ENCODE data around the gene OR2A5.
"Not testable (repeated sequence)": the region's sequence is repeated elsewhere in the genome, so short reads cannot be mapped to it uniquely, and the experiment has no call there.

Gene OR2A5

GRCh38 chr7:144036302-144036885, 12.4 kb upstream of the OR2A5 start:
- DNase-seq: no peak

- no peak for DNase-seq
Measured at GRCh38 chr7:144037414-144038035, 11.2 kb upstream of the OR2A5 start.

- DNase-seq: no peak
Measured at GRCh38 chr7:144038887-144039286, 9.9 kb upstream of the OR2A5 start.

GRCh38 chr7:144049491-144049890, 743 bp downstream of the OR2A5 start:
- DNase-seq: no peak

- DNase-seq: no peak
Measured at GRCh38 chr7:144050093-144050492, 1.3 kb downstream of the OR2A5 start.

GRCh38 chr7:144050884-144051283, 2.1 kb downstream of the OR2A5 start:
- not testable (repeated sequence) for DNase-seq

GRCh38 chr7:144057954-144058353, 9.2 kb downstream of the OR2A5 start:
- DNase-seq: no peak

- DNase-seq: no peak
Measured at GRCh38 chr7:144063710-144064109, 15.0 kb downstream of the OR2A5 start.

- DNase-seq: no peak
Measured at GRCh38 chr7:144069511-144069910, 20.8 kb downstream of the OR2A5 start, which contains the start of gene OR2A25. OR2A25 (plus strand) TSS chr7:144069811; CDS start chr7:144074220, 4,409 bp downstream.

GRCh38 chr7:144069953-144070352, 21.2 kb downstream of the OR2A5 start:
- DNase-seq: no peak

GRCh38 chr7:144074374-144074773, 25.6 kb downstream of the OR2A5 start:
- DNase-seq: no peak

GRCh38 chr7:144085978-144086377, 37.2 kb downstream of the OR2A5 start, which contains the start of gene OR2A12:
OR2A12 (plus strand) TSS chr7:144086278; CDS start chr7:144095108, 8,830 bp downstream.
- no peak for DNase-seq

GRCh38 chr7:144086730-144087129, 38.0 kb downstream of the OR2A5 start:
- DNase-seq: no peak

- no peak for DNase-seq
Measured at GRCh38 chr7:144087230-144087629, 38.5 kb downstream of the OR2A5 start.

GRCh38 chr7:144090667-144091066, 41.9 kb downstream of the OR2A5 start:
- no peak for DNase-seq

GRCh38 chr7:144098776-144099175, 50.0 kb downstream of the OR2A5 start:
- no peak for DNase-seq

- no peak for DNase-seq
Measured at GRCh38 chr7:144100607-144101006, 51.9 kb downstream of the OR2A5 start.

- DNase-seq: no peak
Measured at GRCh38 chr7:144102041-144102440, 53.3 kb downstream of the OR2A5 start.

GRCh38 chr7:144105211-144105610, 56.5 kb downstream of the OR2A5 start:
- DNase-seq: no peak

Data from NCI-H146 (cell line).